ENCODE results near the gene PDZD4. TPM values are rescaled to one million over a fixed set of nuclear protein-coding genes. Genes with fewer than 3 reads are reported as not detected.
A peak's percentile ranks its signal among the peaks of the same experiment; 100 is the strongest.

Gene PDZD4
- total RNA-seq, 3 donors from 2014 or later (not counting 1 experiment from before 2014, with no cell fraction given): 101 to 177 (median 157) TPM

DNA sequence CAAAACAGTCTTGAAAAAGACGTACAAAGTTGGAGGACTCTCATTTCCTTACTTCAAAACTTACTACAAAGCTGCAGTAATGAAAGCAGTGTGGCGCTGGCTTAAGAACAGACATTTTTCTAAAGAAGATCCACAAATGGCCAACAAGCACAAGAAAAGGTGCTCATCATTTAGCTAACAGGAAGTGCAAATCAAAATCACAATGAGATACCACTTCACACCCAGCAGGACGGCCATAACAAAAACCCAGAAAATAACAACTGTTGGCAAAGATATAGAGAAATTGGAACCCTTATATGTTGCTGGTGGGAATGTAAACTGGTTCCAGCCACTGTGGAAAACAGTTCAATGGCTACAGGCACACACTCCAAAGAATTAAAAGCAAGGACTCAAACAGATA, 3.3 kb downstream of the PDZD4 start:
- Mint-ChIP-seq H3K9me3 (no peaks in the 10 kb centered on the region), H3K4me1 (peaks cover 45 to 52% of the 10 kb centered on the region in 2 donors), H3K4me3 (peak overlapping the region; percentile 77), H3K27me3 (ENCODE audit: low read depth in 2 of 2) (no peaks in the 10 kb centered on the region), H3K27ac (peak overlapping the region; percentile 46 to 66), H3K36me3 (no peaks in the 10 kb centered on the region)
- intact Hi-C loops (cut with micrococcal nuclease): no loop called here
- H3K36me3 ChIP-seq (ENCODE audit: control insufficient read depth, insufficient read depth, low read length): no peaks in the 10 kb centered on the region
- DNase-seq (no peak), ATAC-seq (no peak)
- H3K27me3 ChIP-seq (ENCODE audit: control insufficient read depth, insufficient read depth, low read length): no peaks in the 10 kb centered on the region
- H3K4me3 ChIP-seq (ENCODE audit: low read length): no peak overlapping the region
- peaks cover 69% of the 10 kb centered on the region for H3K4me1 ChIP-seq (ENCODE audit: control insufficient read depth, insufficient read depth, low read length)
- H3K9me3 ChIP-seq (ENCODE audit: control insufficient read depth, insufficient read depth, low read length): no peaks in the 10 kb centered on the region
- TF ChIP-seq, protein P1, sequence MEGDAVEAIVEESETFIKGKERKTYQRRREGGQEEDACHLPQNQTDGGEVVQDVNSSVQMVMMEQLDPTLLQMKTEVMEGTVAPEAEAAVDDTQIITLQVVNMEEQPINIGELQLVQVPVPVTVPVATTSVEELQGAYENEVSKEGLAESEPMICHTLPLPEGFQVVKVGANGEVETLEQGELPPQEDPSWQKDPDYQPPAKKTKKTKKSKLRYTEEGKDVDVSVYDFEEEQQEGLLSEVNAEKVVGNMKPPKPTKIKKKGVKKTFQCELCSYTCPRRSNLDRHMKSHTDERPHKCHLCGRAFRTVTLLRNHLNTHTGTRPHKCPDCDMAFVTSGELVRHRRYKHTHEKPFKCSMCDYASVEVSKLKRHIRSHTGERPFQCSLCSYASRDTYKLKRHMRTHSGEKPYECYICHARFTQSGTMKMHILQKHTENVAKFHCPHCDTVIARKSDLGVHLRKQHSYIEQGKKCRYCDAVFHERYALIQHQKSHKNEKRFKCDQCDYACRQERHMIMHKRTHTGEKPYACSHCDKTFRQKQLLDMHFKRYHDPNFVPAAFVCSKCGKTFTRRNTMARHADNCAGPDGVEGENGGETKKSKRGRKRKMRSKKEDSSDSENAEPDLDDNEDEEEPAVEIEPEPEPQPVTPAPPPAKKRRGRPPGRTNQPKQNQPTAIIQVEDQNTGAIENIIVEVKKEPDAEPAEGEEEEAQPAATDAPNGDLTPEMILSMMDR (IDR thresholded peaks at IDR 0.05): no peak
- no peak overlapping the region for H3K27ac ChIP-seq (ENCODE audit: low read length)
- no CpG with 5 or more reads among the region's 3 CpGs for WGBS (ENCODE audit: insufficient coverage)

DNA sequence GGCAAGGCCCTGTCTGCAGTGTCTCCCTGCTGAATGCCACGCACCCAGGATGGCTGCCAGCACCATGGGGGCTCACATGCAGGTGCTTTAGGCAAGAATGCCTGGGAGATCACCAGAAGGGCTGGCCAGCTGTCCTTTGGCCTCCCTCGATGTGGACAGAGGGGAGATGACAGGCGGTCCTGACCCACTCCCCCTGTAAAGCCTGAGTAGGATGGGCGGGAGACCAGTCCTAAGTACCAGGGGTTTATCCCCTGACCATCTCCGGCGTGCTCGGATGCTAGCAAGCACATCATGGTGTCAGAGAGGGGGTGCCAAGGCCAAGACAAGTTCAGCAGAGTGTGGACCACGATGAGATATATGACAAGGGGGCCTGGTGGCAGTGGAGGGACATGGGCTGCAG, 5.3 kb downstream of the PDZD4 start:
- TF ChIP-seq, protein P1 (IDR thresholded peaks at IDR 0.05): no peak
- Histone ChIP-seq H3K9me3 (ENCODE audit: control insufficient read depth, insufficient read depth, low read length) (no peaks in the 10 kb centered on the region), H3K4me1 (ENCODE audit: control insufficient read depth, insufficient read depth, low read length) (peaks cover 84% of the 10 kb centered on the region), H3K27ac (ENCODE audit: low read length) (no peak overlapping the region), H3K36me3 (ENCODE audit: control insufficient read depth, insufficient read depth, low read length) (no peaks in the 10 kb centered on the region), H3K4me3 (ENCODE audit: low read length) (no peak overlapping the region), H3K27me3 (ENCODE audit: control insufficient read depth, insufficient read depth, low read length) (no peaks in the 10 kb centered on the region)
- Mint-ChIP-seq H3K9me3 (no peaks in the 10 kb centered on the region), H3K4me3 (peak overlapping the region; percentile 21), H3K36me3 (no peaks in the 10 kb centered on the region), H3K27ac (peak overlapping the region in 1 of 2 donors; percentile 14), H3K4me1 (peaks cover 61 to 67% of the 10 kb centered on the region in 2 donors), H3K27me3 (ENCODE audit: low read depth in 2 of 2) (no peaks in the 10 kb centered on the region)
- 78% methylated on average over 8 of the region's 8 CpGs for WGBS (ENCODE audit: insufficient coverage)
- no peak for DNase-seq
- intact Hi-C loops (cut with micrococcal nuclease): no loop called here
- ATAC-seq: no peak

GRCh38 chrX:153824348-153824747, 6.0 kb downstream of the PDZD4 start:
- Histone ChIP-seq H3K27ac (ENCODE audit: low read length) (no peak overlapping the region), H3K4me1 (ENCODE audit: control insufficient read depth, insufficient read depth, low read length) (peaks cover 90% of the 10 kb centered on the region), H3K27me3 (ENCODE audit: control insufficient read depth, insufficient read depth, low read length) (no peaks in the 10 kb centered on the region), H3K4me3 (ENCODE audit: low read length) (no peak overlapping the region), H3K9me3 (ENCODE audit: control insufficient read depth, insufficient read depth, low read length) (no peaks in the 10 kb centered on the region), H3K36me3 (ENCODE audit: control insufficient read depth, insufficient read depth, low read length) (no peaks in the 10 kb centered on the region)
- intact Hi-C loops (cut with micrococcal nuclease): no loop called here
- TF ChIP-seq, protein P1 (IDR thresholded peaks at IDR 0.05): no peak
- H3K36me3 Mint-ChIP-seq: no peaks in the 10 kb centered on the region
- DNase-seq (no peak), ATAC-seq (no peak)
- no peaks in the 10 kb centered on the region for H3K27me3 Mint-ChIP-seq (ENCODE audit: low read depth in 2 of 2)
- H3K9me3 Mint-ChIP-seq: no peaks in the 10 kb centered on the region
- peak overlapping the region in 1 of 2 donors; percentile 51 for H3K27ac Mint-ChIP-seq
- peaks cover 67 to 72% of the 10 kb centered on the region in 2 donors for H3K4me1 Mint-ChIP-seq
- H3K4me3 Mint-ChIP-seq: no peak overlapping the region
- WGBS (ENCODE audit: insufficient coverage): 94% methylated on average over 7 of the region's 10 CpGs

DNA sequence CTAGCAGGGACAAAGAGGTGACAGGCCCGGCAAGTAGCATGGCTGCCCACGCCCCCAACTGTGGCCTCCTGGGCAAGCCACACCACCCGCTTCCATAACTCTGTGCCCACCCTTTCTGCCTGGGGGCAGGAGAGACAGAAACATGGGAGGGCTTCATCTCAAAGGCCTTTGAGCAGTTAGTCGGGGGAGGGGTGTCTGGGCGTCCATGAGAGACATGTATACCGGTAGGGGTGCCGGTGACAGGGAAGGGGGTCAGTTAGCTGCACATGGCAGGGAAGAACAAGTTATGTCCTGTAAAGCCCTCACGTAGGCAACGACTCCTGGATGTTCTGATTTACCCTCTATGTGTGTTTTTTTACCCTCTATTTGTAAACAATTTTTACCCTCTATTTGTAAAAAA, 9.3 kb downstream of the PDZD4 start:
- H3K4me3 ChIP-seq (ENCODE audit: low read length): no peak overlapping the region
- H3K4me1 ChIP-seq (ENCODE audit: control insufficient read depth, insufficient read depth, low read length): peaks cover 96% of the 10 kb centered on the region
- no peaks in the 10 kb centered on the region for H3K9me3 Mint-ChIP-seq
- H3K4me1 Mint-ChIP-seq: peaks cover 61 to 72% of the 10 kb centered on the region in 2 donors
- no peaks in the 10 kb centered on the region for H3K36me3 Mint-ChIP-seq
- intact Hi-C loops (cut with micrococcal nuclease): no loop called here
- TF ChIP-seq, protein P1 (IDR thresholded peaks at IDR 0.05): no peak
- WGBS (ENCODE audit: insufficient coverage): 54% methylated on average over 7 of the region's 9 CpGs
- H3K36me3 ChIP-seq (ENCODE audit: control insufficient read depth, insufficient read depth, low read length): no peaks in the 10 kb centered on the region
- peak overlapping the region; percentile 82 for H3K4me3 Mint-ChIP-seq
- H3K27me3 ChIP-seq (ENCODE audit: control insufficient read depth, insufficient read depth, low read length): no peaks in the 10 kb centered on the region
- no peaks in the 10 kb centered on the region for H3K27me3 Mint-ChIP-seq (ENCODE audit: low read depth in 2 of 2)
- ATAC-seq (no peak), DNase-seq (no peak)
- peak overlapping the region; percentile 63 for H3K27ac ChIP-seq (ENCODE audit: low read length)
- H3K27ac Mint-ChIP-seq: peak overlapping the region; percentile 63 to 83
- H3K9me3 ChIP-seq (ENCODE audit: control insufficient read depth, insufficient read depth, low read length): no peaks in the 10 kb centered on the region
